GM19438 (cell line): ENCODE data around the gene CERS6.

Source experiments
- ATAC-seq: cut with Tn5 transposase; IDR thresholded peaks from one replicate; pipeline ENCODE4 v1.9.1; 2021; ENCODE audit warnings: low read depth; ENCODE audit not compliant: unreplicated experiment

CERS6 gene

DNA sequence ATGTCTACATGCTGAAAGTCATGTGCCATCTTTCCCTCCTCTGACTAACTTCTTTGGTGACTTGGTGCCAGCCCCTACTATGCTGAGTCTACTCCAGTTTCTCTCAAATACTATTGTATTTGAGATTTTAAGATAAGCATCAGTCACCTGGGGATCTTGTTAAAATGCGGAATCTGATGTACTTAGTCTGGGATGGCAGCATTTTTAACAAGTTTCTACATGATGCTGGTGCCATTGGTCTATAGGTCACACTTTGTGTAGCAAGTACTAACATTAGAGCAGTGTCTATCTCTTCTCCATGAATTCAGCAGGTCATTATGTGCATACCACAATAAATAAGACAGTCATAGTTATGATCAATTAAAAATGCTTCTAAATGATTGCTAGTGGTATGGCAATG, 106.9 kb downstream of the CERS6 start:
- ATAC-seq, result no peak

DNA sequence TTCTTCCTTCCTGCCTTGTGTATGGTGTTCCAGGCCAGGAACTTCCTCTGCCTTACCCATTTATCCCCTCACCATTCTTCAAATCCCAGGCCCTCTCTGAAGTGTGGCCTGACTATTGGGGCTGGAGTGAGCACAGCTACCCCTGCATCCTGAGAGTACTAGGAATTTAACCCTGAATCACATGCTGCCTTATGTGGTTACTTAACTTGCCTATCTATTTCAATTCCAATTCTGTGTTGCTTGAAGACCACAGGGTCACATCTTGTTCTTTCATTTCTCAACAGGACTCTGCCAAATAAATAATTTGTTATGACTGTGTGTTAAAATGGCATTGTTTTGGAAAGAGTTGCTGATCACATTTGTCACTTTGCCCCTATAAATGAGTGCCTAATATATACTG, 108.6 kb downstream of the CERS6 start:
- no peak for ATAC-seq

DNA sequence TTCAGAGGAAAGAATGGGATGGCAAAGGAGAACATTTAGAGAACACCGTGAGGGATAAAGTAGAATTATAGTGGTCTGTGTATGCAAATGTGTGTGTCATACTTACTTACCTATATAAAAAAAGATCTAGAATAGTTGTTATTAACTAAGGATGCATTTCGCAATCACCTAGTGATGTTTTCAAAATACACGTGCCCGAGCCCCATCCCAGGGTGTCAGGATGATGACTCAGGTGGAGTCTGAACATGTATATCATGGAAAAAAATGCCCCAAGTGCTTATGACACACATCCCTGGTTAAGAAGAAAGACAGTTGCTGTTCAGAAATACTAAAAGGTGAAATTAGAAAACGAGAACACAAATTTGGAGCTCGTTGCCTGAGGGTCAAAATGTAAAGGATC, 109.0 kb downstream of the CERS6 start:
- no peak for ATAC-seq

DNA sequence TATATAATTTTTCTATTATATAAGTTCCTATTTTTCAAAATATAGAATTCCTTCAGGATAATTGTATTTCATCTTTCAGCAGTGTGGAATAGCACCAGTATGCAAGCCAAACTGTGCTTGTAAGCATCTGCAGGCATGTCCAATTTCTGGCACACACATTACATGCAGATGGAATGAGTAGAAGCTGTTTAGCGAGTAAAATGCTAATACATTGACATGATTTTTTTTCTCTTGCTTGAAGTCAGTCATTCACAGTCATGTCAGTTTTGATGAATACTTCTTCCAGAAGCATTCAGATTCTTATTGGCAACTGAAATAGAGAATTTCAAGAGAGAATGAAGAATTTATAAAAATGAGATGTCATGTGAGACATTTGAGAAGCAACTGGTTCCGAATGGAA, 109.4 kb downstream of the CERS6 start:
- no peak for ATAC-seq

DNA sequence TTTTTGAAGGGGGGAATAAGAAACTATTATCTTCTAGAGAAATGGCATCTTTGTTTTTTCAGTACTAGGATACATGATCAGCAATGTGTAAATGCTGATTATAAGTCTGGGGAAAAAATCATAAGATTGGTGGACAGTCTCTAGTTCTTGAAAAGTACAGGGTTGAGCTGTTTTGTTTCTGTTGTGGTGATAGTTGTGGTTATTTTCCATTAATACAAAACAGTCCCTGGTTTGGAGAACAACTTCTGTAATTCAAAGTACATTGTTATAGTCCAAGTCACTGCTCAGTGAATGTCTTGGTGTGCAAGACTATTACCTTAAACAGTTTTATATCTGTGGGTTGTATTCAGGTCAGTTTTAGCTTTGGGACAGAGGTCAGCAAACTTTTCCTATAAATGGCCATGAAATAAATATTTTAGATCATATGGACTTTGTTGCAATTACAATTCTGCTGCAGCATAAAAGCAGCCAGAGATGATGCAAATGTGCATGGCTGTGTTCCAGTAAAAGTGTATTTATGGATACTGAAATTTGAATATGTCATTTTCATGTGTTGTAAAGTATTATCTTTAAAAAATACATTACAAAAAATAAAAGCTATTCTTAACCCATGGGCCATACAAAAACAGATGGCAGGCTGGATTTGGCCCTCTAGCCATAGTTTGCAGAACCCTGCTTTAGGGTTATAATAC, 111.0 kb downstream of the CERS6 start:
- no peak for ATAC-seq

DNA sequence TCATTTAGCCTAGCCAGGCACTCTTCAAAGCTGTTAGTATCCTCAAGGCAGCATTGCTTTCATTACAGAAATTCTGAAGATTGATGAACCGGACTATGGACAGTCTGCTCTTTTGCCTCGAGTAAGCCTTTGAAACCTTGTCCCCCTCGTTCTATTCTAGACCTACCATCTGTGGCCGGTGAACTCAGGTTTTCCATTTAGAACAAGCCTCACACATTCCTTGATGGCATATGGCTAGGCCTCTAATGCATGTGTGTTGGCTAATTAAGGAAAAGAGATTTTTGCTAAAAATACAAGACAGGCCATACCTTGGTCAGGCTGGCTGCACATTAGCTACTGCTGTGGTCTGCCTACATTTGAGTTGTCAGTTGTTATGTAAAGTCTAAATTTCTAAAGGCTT, 111.8 kb downstream of the CERS6 start:
- no peak for ATAC-seq

DNA sequence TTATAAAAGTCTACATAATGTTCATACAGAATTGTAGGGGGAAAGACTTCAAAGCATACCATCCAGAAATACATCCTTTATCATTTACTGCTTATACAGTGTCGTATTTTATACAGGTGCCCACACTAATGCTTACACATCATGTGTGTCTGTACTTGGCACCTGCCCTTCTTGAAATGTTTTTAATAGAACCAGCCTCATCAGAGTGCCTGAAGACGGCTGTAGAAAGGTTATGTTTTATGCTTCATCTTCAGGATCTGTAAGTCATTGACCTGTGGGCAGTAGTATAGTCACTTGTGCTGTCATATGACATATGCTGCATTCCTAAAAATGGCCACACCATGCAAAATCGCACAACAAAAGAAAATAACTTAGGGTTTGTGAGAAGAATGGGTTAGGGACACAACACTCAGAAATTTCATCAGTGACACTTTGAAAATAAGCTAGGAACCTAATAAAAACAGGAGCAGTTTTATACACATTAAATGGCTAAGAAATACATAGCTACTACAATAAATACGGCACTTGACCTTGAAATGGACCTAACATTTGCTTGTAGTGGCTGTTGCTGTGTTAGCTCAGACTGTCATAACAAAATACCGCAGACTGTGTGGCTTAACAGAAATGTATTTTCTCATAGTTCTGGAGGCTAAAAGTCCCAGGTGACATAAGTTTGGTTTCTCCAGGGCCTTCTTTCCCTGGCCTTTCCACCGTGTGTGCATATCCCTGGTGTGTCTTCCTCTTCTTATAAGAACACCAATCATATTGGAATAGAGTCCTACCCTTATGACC, 112.6 kb downstream of the CERS6 start:
- ATAC-seq, result no peak

DNA sequence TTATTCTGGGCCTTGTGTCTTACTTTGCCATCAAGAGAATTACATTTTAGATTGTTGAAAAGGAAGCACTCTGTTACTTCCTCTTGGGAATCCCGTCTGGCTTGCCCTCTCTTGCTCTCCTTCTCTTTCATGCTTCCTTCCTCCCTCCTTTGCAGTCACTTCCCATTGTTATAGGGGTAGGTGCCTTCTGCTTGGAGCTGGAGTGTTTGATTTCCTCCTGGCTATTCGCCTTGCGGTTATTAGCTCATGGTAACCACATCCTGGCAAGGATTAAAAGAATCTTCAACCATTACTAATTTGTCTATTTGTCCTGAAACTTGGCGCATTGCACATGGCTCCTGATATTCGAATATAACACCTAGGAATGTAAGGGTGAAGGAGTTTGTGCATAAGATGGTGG, 115.0 kb downstream of the CERS6 start:
- no peak for ATAC-seq

DNA sequence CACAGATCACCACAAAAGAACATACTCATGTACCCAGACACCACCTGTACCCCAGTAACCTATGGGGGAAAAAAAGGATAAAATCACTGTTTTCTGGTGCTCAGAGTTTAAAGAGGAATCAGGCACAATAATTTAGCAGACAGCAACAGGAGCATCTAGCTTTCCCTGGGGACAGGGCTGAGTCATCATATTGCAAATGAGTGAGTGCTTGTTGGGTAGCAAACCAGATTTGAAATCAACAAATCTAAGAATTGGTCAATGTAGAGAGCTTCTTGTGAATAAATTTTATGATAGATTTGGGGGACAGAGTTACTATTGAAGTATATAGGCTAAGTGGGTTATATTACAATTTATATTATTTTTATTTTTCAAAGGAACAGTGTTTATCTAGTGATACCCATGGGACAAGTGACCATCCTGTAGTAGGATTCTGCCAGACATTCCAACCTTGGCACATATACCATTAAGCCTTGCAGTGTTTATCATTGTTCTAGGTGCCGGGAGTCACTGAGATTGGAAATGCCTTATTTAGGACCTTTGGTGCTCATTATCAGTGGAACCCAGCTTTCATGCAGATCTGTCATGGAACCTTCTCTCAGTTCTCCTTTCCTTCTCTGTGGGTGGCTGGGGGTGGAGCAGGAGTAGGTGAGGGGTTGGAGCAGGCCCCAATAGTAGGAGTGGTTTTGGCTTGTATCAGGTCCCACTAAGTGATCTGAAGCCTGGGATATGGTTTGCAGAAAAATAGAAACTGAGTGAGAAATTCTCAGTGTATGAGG, 117.2 kb downstream of the CERS6 start:
- no peak for ATAC-seq

DNA sequence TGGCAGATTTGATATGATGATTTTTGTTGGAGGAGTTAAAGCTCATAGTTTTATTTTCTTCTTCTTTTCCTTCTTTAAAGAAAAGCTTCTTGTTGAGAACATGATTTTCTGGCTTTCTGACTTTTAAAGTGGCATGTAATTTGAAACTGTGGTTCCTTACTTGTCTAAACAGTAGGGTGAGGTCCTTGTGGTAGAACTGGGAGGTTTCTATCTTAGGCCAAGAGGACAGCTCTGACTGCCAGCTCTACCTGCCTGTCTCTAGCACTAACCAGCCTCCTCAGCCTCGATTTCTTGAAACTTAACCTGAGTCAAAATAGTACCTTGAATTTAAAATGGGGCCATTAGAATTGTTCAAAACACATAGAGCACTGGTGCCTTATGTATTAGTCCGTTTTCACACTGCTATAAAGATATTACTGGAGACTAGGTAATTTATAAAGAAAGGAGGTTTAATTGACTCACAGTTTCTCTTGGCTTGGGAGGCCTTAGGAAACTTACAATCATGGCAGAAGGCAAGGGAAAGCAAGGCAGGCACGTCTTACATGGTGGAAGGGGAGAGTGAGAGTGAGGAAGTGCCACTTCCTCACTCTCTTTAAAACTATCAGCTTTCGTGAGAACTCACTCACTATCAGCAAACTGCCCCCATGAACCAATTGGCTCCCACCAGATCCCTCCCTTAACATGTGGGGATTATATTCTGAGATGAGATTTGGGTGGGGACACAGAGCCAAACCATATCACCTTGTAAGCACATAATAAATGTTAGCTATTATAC, 119.0 kb downstream of the CERS6 start:
- ATAC-seq, result no peak

DNA sequence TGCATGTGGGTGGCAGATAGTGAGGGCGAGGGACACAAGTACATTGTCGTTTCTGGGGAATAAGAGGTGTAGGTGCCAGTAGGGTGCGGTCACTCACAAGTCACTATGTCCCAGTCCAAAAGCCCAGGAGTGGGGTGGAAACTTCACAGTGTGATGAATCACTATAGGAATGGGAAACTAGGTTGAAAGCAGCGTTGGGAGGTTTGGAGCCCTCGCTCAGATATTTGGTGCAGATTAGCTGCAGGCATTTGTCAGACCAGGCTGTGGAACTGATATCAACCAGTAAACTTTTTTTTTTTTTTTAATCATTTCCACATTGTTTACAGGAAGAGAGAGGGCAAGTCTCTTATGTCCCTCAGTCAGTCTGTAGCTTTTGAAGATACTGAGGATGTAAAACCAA, 121.8 kb downstream of the CERS6 start:
- ATAC-seq, result no peak

DNA sequence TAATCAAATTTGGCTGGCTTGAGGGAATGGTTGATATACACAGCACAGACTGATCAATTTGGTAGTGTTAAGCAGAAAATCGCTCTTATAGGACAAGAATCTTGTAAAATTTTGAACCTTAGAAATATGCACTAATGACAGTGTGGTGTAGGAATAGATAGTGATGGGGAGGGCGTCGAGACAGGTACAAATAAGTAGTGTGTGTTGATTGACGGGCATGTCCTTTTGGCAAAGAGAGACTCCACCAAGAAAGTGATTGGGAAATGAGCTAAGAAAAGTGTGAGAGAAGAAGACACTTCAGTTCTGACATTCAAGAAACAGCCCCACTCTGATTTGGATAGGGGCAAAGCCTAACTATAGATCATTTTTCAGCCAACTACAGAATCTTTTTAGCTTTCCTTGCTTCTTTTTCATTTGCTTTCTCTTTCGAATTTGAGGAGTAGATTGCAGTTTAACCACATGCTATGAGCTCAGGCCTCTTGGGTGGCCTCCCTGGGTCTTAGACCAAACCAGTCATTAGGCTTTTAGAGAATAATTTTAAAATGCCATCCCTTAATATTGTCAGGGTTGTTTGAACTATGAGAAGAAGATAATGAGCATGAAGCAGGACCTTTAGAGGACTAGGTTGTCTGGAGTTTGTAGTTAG, 127.1 kb downstream of the CERS6 start:
- no peak for ATAC-seq

DNA sequence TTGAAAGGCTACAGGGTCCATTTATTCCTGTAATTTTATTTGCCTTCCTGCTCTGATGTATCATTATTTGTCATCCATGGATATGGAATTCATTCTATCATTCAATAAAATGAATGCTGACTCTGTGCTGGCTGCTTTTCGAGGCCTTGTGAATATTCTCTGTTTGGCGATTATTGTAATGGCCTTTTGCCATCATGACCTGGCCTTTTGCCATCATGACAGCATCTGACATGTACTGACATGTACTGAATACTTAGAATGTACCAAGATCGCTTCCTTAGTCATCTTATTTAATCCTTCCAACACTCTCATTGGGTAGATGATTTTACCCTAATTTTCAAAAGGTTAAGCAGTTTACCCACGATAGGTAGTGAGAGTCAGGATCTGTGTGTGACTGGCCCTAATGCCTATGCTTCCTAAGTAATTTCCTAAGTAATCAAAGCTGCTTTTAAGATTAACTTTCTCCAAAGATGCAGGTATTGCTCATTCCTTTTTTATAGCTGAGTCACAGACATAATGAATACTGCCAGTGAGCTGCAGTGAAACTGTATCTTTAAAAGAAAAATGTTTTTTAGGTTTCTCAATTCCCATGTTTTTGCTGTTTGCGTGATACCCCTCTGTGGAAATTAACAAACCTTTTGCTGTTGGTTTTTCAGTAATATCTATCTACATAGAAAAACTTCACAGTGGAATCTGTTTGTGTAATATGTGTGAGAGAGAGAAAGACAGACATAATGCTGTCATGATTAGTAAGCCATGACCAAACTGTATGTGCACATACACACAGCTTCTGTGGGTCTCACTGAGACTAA, 127.8 kb downstream of the CERS6 start:
- ATAC-seq, result no peak

DNA sequence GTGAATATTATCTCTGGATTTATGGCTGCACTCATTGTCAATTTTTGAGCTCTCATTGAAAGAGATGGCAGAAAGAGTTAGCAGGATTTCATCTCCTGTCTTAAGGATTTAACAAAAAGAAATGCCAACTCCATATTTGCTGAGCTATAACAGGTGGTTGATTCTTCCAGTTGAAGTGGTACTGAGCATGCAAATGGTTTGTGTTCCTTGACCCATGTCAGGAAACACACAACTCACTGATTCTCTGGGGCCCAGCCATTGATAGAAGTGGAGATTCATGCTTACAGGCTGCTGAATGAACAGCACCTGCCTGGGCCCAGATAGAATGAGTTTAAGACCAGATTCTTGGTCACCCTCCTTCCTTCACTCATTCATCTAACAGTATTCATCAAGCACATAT, 128.8 kb downstream of the CERS6 start:
- no peak for ATAC-seq

DNA sequence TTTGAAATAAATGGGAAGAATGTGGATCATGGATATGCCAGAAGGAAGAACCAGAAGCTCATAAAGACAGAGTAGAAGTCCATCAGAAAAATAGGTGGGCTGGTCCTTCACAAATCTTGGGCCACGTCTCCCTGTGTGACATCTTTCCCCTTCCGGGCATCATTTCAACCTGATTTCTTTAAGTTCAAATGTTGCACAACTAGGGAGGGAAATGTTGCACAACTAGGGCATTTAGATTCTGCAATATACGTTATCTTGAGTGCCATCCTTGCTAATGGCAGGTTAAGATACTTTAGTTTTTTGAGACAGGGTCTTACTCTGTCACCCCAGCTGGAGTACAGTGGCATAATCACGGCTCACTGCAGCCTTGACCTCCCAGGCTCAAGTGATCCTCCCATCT, 129.6 kb downstream of the CERS6 start:
- ATAC-seq, result no peak

DNA sequence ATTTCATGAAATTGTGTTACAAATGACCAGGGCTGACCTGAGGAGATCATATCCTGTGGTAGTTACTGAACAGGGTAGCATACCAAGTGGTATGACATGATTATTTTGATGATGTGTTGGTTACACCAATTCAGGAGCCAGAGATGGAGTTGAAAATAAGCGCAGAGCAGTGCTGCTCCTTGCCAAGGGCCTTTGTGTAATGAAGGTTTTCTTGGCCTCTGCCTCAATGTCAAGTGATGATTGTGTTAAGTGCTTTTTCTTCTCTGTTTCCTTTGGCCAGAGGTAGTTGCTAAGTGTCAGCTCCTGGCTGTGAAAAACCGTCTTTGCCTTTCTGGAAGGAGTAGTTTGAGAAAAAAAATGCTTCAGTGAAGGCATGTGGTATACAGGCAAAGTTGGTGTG, 131.2 kb downstream of the CERS6 start:
- ATAC-seq, result no peak

DNA sequence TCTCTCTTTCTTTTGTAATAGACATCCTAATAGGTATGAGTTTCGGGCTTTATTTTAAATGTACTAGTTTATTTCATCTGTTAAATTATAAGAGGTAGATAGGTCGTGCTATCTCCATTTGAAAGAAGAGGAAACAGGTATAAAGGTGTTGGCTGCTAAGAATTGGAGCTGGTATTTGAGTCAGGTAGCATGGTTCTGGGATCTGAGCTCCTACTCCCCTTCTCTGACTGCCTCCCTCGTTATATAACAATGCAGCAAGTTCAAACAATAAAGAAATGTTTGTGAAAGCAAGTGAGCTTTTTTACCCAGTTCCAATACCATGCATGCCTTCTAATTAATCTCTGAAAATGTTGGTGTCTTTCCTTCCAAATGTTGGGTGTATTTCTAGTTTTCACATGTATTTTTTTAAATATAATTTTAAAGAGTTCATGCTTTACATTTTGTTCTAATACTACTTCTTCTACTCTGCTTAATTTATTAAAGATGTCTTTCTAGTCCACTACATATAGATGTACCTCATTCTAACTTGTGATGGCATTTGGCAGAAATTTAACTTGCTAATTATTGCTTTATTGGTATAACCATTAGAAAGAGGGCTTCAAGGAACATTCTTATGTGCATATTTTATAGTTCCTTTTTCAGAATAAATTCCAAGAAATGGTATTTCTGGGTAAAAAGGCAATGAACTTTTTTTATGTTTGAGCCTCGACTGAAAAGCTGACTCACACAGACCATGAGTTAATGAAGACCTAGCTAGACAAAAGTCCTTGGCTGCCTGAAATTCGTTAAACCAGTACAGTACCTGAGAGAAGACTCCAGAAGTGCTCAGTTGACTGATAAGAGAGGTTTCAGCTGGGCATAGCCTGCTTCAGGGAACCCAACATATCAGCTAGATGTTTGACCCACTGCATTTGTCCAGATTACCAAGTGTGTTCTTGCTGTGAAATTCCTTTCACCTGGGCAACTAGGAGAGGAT, 133.5 kb downstream of the CERS6 start:
- ATAC-seq, result no peak

DNA sequence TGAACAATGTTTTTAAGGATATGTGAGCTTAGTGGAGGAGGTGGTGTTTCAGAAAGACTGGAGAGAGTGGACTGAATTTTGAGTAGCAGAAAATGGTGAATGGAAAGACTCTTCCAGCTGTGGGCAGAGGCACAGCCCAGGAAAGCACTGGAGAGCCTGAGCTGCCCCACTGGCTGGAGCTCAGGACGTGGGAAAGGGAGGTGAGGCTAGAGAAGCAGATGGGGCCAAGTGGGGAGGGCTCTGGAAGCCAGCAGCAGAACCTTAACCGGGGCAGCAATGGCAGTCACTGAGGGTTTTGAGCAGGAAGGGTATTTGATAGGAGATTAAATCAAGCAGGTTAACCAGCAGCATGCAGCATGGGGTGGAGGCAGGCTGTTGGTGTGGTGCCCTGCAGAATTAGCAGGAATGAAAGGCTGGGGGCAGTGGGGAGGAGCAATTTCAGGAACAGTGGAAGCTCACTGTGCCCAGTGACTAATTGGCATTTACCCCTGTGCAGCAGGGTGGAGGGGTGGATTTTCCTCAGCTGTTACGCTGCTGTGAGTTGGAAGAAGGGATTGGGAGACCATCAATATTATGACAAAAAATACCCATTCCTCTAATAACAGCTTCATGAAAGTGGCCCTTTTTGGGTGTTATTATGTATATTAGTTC, 136.2 kb downstream of the CERS6 start:
- no peak for ATAC-seq
